Measurements from ENCODE around the gene CLEC2A.
"Not testable (repeated sequence)": the region's sequence is repeated elsewhere in the genome, so short reads cannot be mapped to it uniquely, and the experiment has no call there.

The CLEC2A gene

GRCh38 chr12:9932270-9932669 is at the start of gene CLEC2A:
TSS of gene CLEC2A (minus strand) at chr12:9932370. CDS start at chr12:9932329, 41 bp downstream.
- no CpG with 5 or more reads among the region's 6 CpGs for WGBS (ENCODE audit: insufficient coverage, insufficient read length)
- DNase-seq (ENCODE audit: low read depth, low spot score) = no peak
- no peak within 1 kb of the TSS for H3K27ac ChIP-seq (ENCODE audit: low read length)
- no peaks in the 10 kb centered on the region for H3K9me3 ChIP-seq (ENCODE audit: control insufficient read depth, insufficient read depth, low read length)
- H3K4me3 ChIP-seq (ENCODE audit: low read length) = no peak within 1 kb of the TSS
- H3K36me3 ChIP-seq (ENCODE audit: control insufficient read depth, insufficient read depth, low read length) = no peaks in the 10 kb centered on the region
- no peaks in the 10 kb centered on the region for H3K27me3 ChIP-seq (ENCODE audit: control insufficient read depth, insufficient read depth, low read length)
- no peaks in the 10 kb centered on the region for H3K4me1 ChIP-seq (ENCODE audit: control insufficient read depth, insufficient read depth, low read length)

- Histone ChIP-seq H3K27me3 (ENCODE audit: control insufficient read depth, insufficient read depth, low read length) (no peaks in the 10 kb centered on the region), H3K4me3 (ENCODE audit: low read length) (no peak overlapping the region), H3K9me3 (ENCODE audit: control insufficient read depth, insufficient read depth, low read length) (peaks cover 2% of the 10 kb centered on the region; the same call in 1 of the 2 replicates), H3K4me1 (ENCODE audit: control insufficient read depth, insufficient read depth, low read length) (no peaks in the 10 kb centered on the region), H3K36me3 (ENCODE audit: control insufficient read depth, insufficient read depth, low read length) (no peaks in the 10 kb centered on the region), H3K27ac (ENCODE audit: low read length) (no peak overlapping the region)
- no CpG with 5 or more reads among the region's 3 CpGs for WGBS (ENCODE audit: insufficient coverage, insufficient read length)
- DNase-seq (ENCODE audit: low read depth, low spot score) = no peak
These were observed 48.0 kb upstream of the CLEC2A start for GRCh38 chr12:9980126-9980525.

- H3K36me3 ChIP-seq (ENCODE audit: control insufficient read depth, insufficient read depth, low read length) = no peaks in the 10 kb centered on the region
- H3K4me3 ChIP-seq (ENCODE audit: low read length) = no peak overlapping the region
- no peak for DNase-seq (ENCODE audit: low read depth, low spot score)
- H3K27me3 ChIP-seq (ENCODE audit: control insufficient read depth, insufficient read depth, low read length) = no peaks in the 10 kb centered on the region
- H3K9me3 ChIP-seq (ENCODE audit: control insufficient read depth, insufficient read depth, low read length) = peaks cover 2% of the 10 kb centered on the region; the same call in 1 of the 2 replicates
- H3K27ac ChIP-seq (ENCODE audit: low read length) = no peak overlapping the region
- no peaks in the 10 kb centered on the region for H3K4me1 ChIP-seq (ENCODE audit: control insufficient read depth, insufficient read depth, low read length)
These were observed 45.7 kb upstream of the CLEC2A start for GRCh38 chr12:9977916-9978315.

- not testable (repeated sequence) for H3K4me1 ChIP-seq (ENCODE audit: control insufficient read depth, insufficient read depth, low read length); DNase-seq (ENCODE audit: low read depth, low spot score)
These were observed 44.5 kb upstream of the CLEC2A start for GRCh38 chr12:9976626-9977025.

GRCh38 chr12:9975614-9976013 is 43.4 kb upstream of the CLEC2A start:
- no peak for DNase-seq (ENCODE audit: low read depth, low spot score)
- H3K4me3 ChIP-seq (ENCODE audit: low read length) = no peak overlapping the region
- H3K36me3 ChIP-seq (ENCODE audit: control insufficient read depth, insufficient read depth, low read length) = no peaks in the 10 kb centered on the region
- no peak overlapping the region for H3K27ac ChIP-seq (ENCODE audit: low read length)
- H3K27me3 ChIP-seq (ENCODE audit: control insufficient read depth, insufficient read depth, low read length) = no peaks in the 10 kb centered on the region
- WGBS (ENCODE audit: insufficient coverage, insufficient read length) = no CpG with 5 or more reads among the region's 2 CpGs
- peaks cover 2% of the 10 kb centered on the region; the same call in 1 of the 2 replicates for H3K9me3 ChIP-seq (ENCODE audit: control insufficient read depth, insufficient read depth, low read length)
- no peaks in the 10 kb centered on the region for H3K4me1 ChIP-seq (ENCODE audit: control insufficient read depth, insufficient read depth, low read length)

More at GRCh38 chr12:9976626-9977025, 44.5 kb upstream of the CLEC2A start:
- not testable (repeated sequence) for H3K9me3 ChIP-seq (ENCODE audit: control insufficient read depth, insufficient read depth, low read length); H3K36me3 ChIP-seq (ENCODE audit: control insufficient read depth, insufficient read depth, low read length); H3K4me3 ChIP-seq (ENCODE audit: low read length); H3K27ac ChIP-seq (ENCODE audit: low read length); H3K27me3 ChIP-seq (ENCODE audit: control insufficient read depth, insufficient read depth, low read length)
- no CpG with 5 or more reads among the region's 5 CpGs for WGBS (ENCODE audit: insufficient coverage, insufficient read length)

GRCh38 chr12:9974731-9975130 is 42.6 kb upstream of the CLEC2A start:
- WGBS (ENCODE audit: insufficient coverage, insufficient read length) = no CpG with 5 or more reads among the region's 2 CpGs
- DNase-seq (ENCODE audit: low read depth, low spot score); H3K4me1 ChIP-seq (ENCODE audit: control insufficient read depth, insufficient read depth, low read length); H3K4me3 ChIP-seq (ENCODE audit: low read length); H3K36me3 ChIP-seq (ENCODE audit: control insufficient read depth, insufficient read depth, low read length); H3K9me3 ChIP-seq (ENCODE audit: control insufficient read depth, insufficient read depth, low read length); H3K27ac ChIP-seq (ENCODE audit: low read length); H3K27me3 ChIP-seq (ENCODE audit: control insufficient read depth, insufficient read depth, low read length): not testable (repeated sequence)

GRCh38 chr12:9973949-9974348 is 41.8 kb upstream of the CLEC2A start:
- no CpG with 5 or more reads among the region's 1 CpG for WGBS (ENCODE audit: insufficient coverage, insufficient read length)
- DNase-seq (ENCODE audit: low read depth, low spot score) = no peak
- Histone ChIP-seq H3K9me3 (ENCODE audit: control insufficient read depth, insufficient read depth, low read length) (peaks cover 2% of the 10 kb centered on the region; the same call in 1 of the 2 replicates), H3K4me1 (ENCODE audit: control insufficient read depth, insufficient read depth, low read length) (no peaks in the 10 kb centered on the region), H3K36me3 (ENCODE audit: control insufficient read depth, insufficient read depth, low read length) (no peaks in the 10 kb centered on the region), H3K27ac (ENCODE audit: low read length) (no peak overlapping the region), H3K4me3 (ENCODE audit: low read length) (no peak overlapping the region), H3K27me3 (ENCODE audit: control insufficient read depth, insufficient read depth, low read length) (no peaks in the 10 kb centered on the region)

GRCh38 chr12:9971181-9971580 is 39.0 kb upstream of the CLEC2A start, which contains the start of gene CLEC12A:
TSS of gene CLEC12A (plus strand) at chr12:9971409. CDS start at chr12:9971597, 188 bp downstream.
- H3K4me3 ChIP-seq (ENCODE audit: low read length) = no peak within 1 kb of the TSS
- no peak for DNase-seq (ENCODE audit: low read depth, low spot score)
- no peaks in the 10 kb centered on the region for H3K27me3 ChIP-seq (ENCODE audit: control insufficient read depth, insufficient read depth, low read length)
- H3K27ac ChIP-seq (ENCODE audit: low read length) = no peak within 1 kb of the TSS
- H3K4me1 ChIP-seq (ENCODE audit: control insufficient read depth, insufficient read depth, low read length) = no peaks in the 10 kb centered on the region
- H3K9me3 ChIP-seq (ENCODE audit: control insufficient read depth, insufficient read depth, low read length) = peaks cover 2% of the 10 kb centered on the region; the same call in 1 of the 2 replicates
- H3K36me3 ChIP-seq (ENCODE audit: control insufficient read depth, insufficient read depth, low read length) = no peaks in the 10 kb centered on the region
- no CpG with 5 or more reads among the region's 1 CpG for WGBS (ENCODE audit: insufficient coverage, insufficient read length)

- no peaks in the 10 kb centered on the region for H3K36me3 ChIP-seq (ENCODE audit: control insufficient read depth, insufficient read depth, low read length)
- WGBS (ENCODE audit: insufficient coverage, insufficient read length) = no CpG with 5 or more reads among the region's 2 CpGs
- H3K27me3 ChIP-seq (ENCODE audit: control insufficient read depth, insufficient read depth, low read length) = no peaks in the 10 kb centered on the region
- H3K4me3 ChIP-seq (ENCODE audit: low read length) = no peak overlapping the region
- H3K27ac ChIP-seq (ENCODE audit: low read length) = no peak overlapping the region
- no peaks in the 10 kb centered on the region for H3K9me3 ChIP-seq (ENCODE audit: control insufficient read depth, insufficient read depth, low read length)
- DNase-seq (ENCODE audit: low read depth, low spot score) = no peak
- H3K4me1 ChIP-seq (ENCODE audit: control insufficient read depth, insufficient read depth, low read length) = no peaks in the 10 kb centered on the region
These were observed 37.5 kb upstream of the CLEC2A start for GRCh38 chr12:9969673-9970072.

GRCh38 chr12:9961901-9962300 is 29.7 kb upstream of the CLEC2A start:
- no peak for DNase-seq (ENCODE audit: low read depth, low spot score)
- Histone ChIP-seq H3K27me3 (ENCODE audit: control insufficient read depth, insufficient read depth, low read length) (no peaks in the 10 kb centered on the region), H3K4me3 (ENCODE audit: low read length) (no peak overlapping the region), H3K36me3 (ENCODE audit: control insufficient read depth, insufficient read depth, low read length) (no peaks in the 10 kb centered on the region), H3K4me1 (ENCODE audit: control insufficient read depth, insufficient read depth, low read length) (no peaks in the 10 kb centered on the region; the same call in 1 of the 2 replicates), H3K27ac (ENCODE audit: low read length) (no peak overlapping the region), H3K9me3 (ENCODE audit: control insufficient read depth, insufficient read depth, low read length) (no peaks in the 10 kb centered on the region)
- no CpG with 5 or more reads among the region's 3 CpGs for WGBS (ENCODE audit: insufficient coverage, insufficient read length)

GRCh38 chr12:9961106-9961505 is 28.9 kb upstream of the CLEC2A start:
- H3K4me1 ChIP-seq (ENCODE audit: control insufficient read depth, insufficient read depth, low read length) = no peaks in the 10 kb centered on the region; the same call in 1 of the 2 replicates
- WGBS (ENCODE audit: insufficient coverage, insufficient read length) = no CpG with 5 or more reads among the region's 3 CpGs
- no peak overlapping the region for H3K27ac ChIP-seq (ENCODE audit: low read length)
- no peak overlapping the region for H3K4me3 ChIP-seq (ENCODE audit: low read length)
- no peaks in the 10 kb centered on the region for H3K27me3 ChIP-seq (ENCODE audit: control insufficient read depth, insufficient read depth, low read length)
- H3K9me3 ChIP-seq (ENCODE audit: control insufficient read depth, insufficient read depth, low read length) = no peaks in the 10 kb centered on the region
- H3K36me3 ChIP-seq (ENCODE audit: control insufficient read depth, insufficient read depth, low read length) = no peaks in the 10 kb centered on the region
- DNase-seq (ENCODE audit: low read depth, low spot score) = no peak
